Parathyroid adenoma (tissue), 2 donors: ENCODE results near the gene SPATS2L.

ENCODE experiments used
- H2AFZ ChIP-seq: fragments of 300-600 bp; sonication (generic); one replicate; pipeline ENCODE4 v1.7.0; 2017; ENCODE audit warnings: antibody characterized with exemption, mild to moderate bottlenecking
- H3K27ac ChIP-seq: fragments of 300-600 bp; sonication (generic); one replicate; pipeline ENCODE4 v1.7.0; 2017
- H3K27me3 ChIP-seq: fragments of 300-600 bp; sonication (generic); one replicate; pipeline ENCODE4 v1.7.0; 2017; ENCODE audit warnings: low read length; ENCODE audit not compliant: control insufficient read depth, insufficient read depth
- H3K36me3 ChIP-seq: fragments of 300-600 bp; sonication (generic); one replicate; pipeline ENCODE4 v1.7.0; 2017; ENCODE audit warnings: low read length; ENCODE audit not compliant: control insufficient read depth, insufficient read depth
- H3K4me1 ChIP-seq: fragments of 300-600 bp; sonication (generic); one replicate; pipeline ENCODE4 v1.7.0; 2017; ENCODE audit warnings: control low read depth
- H3K4me2 ChIP-seq: fragments of 300-600 bp; sonication (generic); one replicate; pipeline ENCODE4 v1.7.0; 2017; ENCODE audit warnings: low read length
- H3K4me3 ChIP-seq: fragments of 300-600 bp; sonication (generic); one replicate; pipeline ENCODE4 v1.7.0; 2017; ENCODE audit warnings: low read depth, low read length
- H3K79me2 ChIP-seq: fragments of 300-600 bp; sonication (generic); one replicate; pipeline ENCODE4 v1.7.0; 2017; ENCODE audit warnings: control low read depth
- H3K9ac ChIP-seq: fragments of 300-600 bp; sonication (generic); one replicate; pipeline ENCODE4 v1.7.0; 2017; ENCODE audit warnings: mild to moderate bottlenecking
- H3K9me3 ChIP-seq: fragments of 300-600 bp; sonication (generic); one replicate; pipeline ENCODE4 v1.7.0; 2017; ENCODE audit warnings: low read length; ENCODE audit not compliant: control insufficient read depth
- CTCF ChIP-seq: fragments of 300-600 bp; sonication (generic); IDR thresholded peaks from one replicate; pipeline ENCODE4 v1.7.0; 2017; ENCODE audit warnings: antibody characterized with exemption, mild to moderate bottlenecking
- donor health status: primary hyperparathyroidism.

The SPATS2L gene

GRCh38 chr2:200486529-200486928 lies 180.0 kb downstream of the SPATS2L start:
- H3K79me2 ChIP-seq, result no peaks in the 10 kb centered on the region
- no peaks in the 10 kb centered on the region for H3K9me3 ChIP-seq
- no peak overlapping the region for H3K4me3 ChIP-seq
- no peak overlapping the region for H3K4me2 ChIP-seq
- no peaks in the 10 kb centered on the region for H3K27me3 ChIP-seq
- H2AFZ ChIP-seq, result no peak overlapping the region
- H3K9ac ChIP-seq, result no peak overlapping the region
- TF ChIP-seq CTCF, result no peak
- no peaks in the 10 kb centered on the region for H3K4me1 ChIP-seq
- no peaks in the 10 kb centered on the region for H3K36me3 ChIP-seq
- no peak overlapping the region for H3K27ac ChIP-seq

- no peak overlapping the region for H2AFZ ChIP-seq
- H3K9me3 ChIP-seq, result no peaks in the 10 kb centered on the region
- H3K27me3 ChIP-seq, result no peaks in the 10 kb centered on the region
Observed at GRCh38 chr2:200488169-200488568, 181.7 kb downstream of the SPATS2L start.

GRCh38 chr2:200490001-200490400 lies 183.5 kb downstream of the SPATS2L start:
- no peaks in the 10 kb centered on the region for H3K9me3 ChIP-seq
- H3K27me3 ChIP-seq, result no peaks in the 10 kb centered on the region
- H3K9ac ChIP-seq, result no peak overlapping the region
- H3K27ac ChIP-seq, result no peak overlapping the region
- H3K79me2 ChIP-seq, result no peaks in the 10 kb centered on the region
- no peaks in the 10 kb centered on the region for H3K4me1 ChIP-seq
- no peak overlapping the region for H3K4me3 ChIP-seq
- no peaks in the 10 kb centered on the region for H3K36me3 ChIP-seq
- no peak overlapping the region for H3K4me2 ChIP-seq
- no peak overlapping the region for H2AFZ ChIP-seq
- no peak for TF ChIP-seq CTCF

More at GRCh38 chr2:200488169-200488568, 181.7 kb downstream of the SPATS2L start:
- Histone ChIP-seq H3K36me3 (no peaks in the 10 kb centered on the region), H3K79me2 (no peaks in the 10 kb centered on the region), H3K4me2 (no peak overlapping the region), H3K4me1 (no peaks in the 10 kb centered on the region), H3K4me3 (no peak overlapping the region), H3K27ac (no peak overlapping the region), H3K9ac (no peak overlapping the region)
- TF ChIP-seq CTCF, result no peak

- H3K79me2 ChIP-seq, result no peaks in the 10 kb centered on the region
- no peak overlapping the region for H3K9ac ChIP-seq
- H3K4me2 ChIP-seq, result no peak overlapping the region
- no peaks in the 10 kb centered on the region for H3K4me1 ChIP-seq
- no peaks in the 10 kb centered on the region for H3K9me3 ChIP-seq
- H3K27ac ChIP-seq, result no peak overlapping the region
- H3K4me3 ChIP-seq, result no peak overlapping the region
- H2AFZ ChIP-seq, result no peak overlapping the region
- TF ChIP-seq CTCF, result no peak
- no peaks in the 10 kb centered on the region for H3K27me3 ChIP-seq
- no peaks in the 10 kb centered on the region for H3K36me3 ChIP-seq
Observed at GRCh38 chr2:200492656-200493055, 186.2 kb downstream of the SPATS2L start.

GRCh38 chr2:200494048-200494447 lies 187.6 kb downstream of the SPATS2L start:
- H2AFZ ChIP-seq, result no peak overlapping the region
- H3K4me2 ChIP-seq, result no peak overlapping the region
- no peak for TF ChIP-seq CTCF
- H3K79me2 ChIP-seq, result no peaks in the 10 kb centered on the region
- no peak overlapping the region for H3K4me3 ChIP-seq
- no peak overlapping the region for H3K27ac ChIP-seq
- H3K9me3 ChIP-seq, result no peaks in the 10 kb centered on the region
- H3K27me3 ChIP-seq, result no peaks in the 10 kb centered on the region
- no peak overlapping the region for H3K9ac ChIP-seq
- no peaks in the 10 kb centered on the region for H3K4me1 ChIP-seq
- no peaks in the 10 kb centered on the region for H3K36me3 ChIP-seq
